Measurements from ENCODE around the gene SCGB3A1. TPM values are rescaled to one million over a fixed set of nuclear protein-coding genes. Genes with fewer than 3 reads are reported as not detected.

Gene SCGB3A1
- total RNA-seq, 2 experiments from 2014 or later: not detected

DNA sequence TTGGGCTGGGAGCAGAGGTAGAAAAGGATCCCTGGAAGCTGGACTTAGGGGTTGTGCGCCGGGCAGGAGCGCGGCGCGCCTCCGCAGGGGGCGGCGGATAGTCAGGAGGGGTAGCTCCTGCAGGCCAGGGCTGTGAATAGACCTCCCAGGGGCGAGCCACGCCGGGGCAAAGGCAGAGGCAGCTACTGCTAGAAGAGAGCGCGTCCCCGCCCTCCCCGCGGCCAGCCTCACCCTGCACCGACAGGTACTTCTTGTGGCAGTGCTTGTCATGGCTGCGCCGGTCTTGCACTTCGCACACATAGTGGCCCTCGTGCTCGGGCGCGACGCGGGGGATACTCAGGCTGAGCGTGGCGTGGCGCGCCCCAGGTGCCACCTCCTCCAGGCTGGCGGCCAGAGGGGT lies 30.0 kb upstream of the SCGB3A1 start:
- intact Hi-C loops (cut with micrococcal nuclease): no loop called here
- ChIA-PET POLR2A (no interaction called here), CTCF (no interaction called here)
- Mint-ChIP-seq H3K9me3 (no peaks in the 10 kb centered on the region), H3K27me3 (no peaks in the 10 kb centered on the region), H3K27ac (no peak overlapping the region), H3K4me3 (no peak overlapping the region), H3K36me3 (ENCODE audit: low read depth) (no peaks in the 10 kb centered on the region), H3K4me1 (ENCODE audit: low read depth) (peaks cover 8% of the 10 kb centered on the region)
- no peak for DNase-seq
- ATAC-seq: no peak
- TF ChIP-seq, protein P1, sequence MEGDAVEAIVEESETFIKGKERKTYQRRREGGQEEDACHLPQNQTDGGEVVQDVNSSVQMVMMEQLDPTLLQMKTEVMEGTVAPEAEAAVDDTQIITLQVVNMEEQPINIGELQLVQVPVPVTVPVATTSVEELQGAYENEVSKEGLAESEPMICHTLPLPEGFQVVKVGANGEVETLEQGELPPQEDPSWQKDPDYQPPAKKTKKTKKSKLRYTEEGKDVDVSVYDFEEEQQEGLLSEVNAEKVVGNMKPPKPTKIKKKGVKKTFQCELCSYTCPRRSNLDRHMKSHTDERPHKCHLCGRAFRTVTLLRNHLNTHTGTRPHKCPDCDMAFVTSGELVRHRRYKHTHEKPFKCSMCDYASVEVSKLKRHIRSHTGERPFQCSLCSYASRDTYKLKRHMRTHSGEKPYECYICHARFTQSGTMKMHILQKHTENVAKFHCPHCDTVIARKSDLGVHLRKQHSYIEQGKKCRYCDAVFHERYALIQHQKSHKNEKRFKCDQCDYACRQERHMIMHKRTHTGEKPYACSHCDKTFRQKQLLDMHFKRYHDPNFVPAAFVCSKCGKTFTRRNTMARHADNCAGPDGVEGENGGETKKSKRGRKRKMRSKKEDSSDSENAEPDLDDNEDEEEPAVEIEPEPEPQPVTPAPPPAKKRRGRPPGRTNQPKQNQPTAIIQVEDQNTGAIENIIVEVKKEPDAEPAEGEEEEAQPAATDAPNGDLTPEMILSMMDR (IDR thresholded peaks at IDR 0.05): no peak

DNA sequence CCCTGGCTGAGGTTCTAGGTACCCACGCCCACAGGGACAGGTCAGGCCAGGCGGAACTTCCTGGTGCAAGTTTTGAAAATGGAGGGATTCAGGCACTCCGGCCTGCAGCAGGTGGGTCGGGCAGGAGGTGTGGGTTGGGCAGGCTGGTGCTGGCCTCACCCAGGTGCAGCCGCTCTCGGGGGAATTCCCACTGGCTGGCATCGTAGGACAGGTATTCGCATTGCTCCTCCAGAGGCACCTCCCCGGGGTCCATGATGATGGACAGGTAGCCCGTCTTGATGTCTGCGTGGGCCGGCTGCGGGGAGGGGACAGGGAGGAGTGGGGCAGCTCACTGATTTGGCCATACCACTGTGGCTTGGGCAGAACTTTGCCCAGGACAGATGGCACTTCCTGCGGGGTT lies 28.7 kb upstream of the SCGB3A1 start:
- DNase-seq (no peak), ATAC-seq (no peak)
- no peak overlapping the region for H3K27ac Mint-ChIP-seq
- H3K4me3 Mint-ChIP-seq: no peak overlapping the region
- ChIA-PET CTCF (interaction anchor here (0.9 to 1.4 kb wide), 5 partner anchors 13 to 70 kb away, joined by 3 to 7 read pairs (median 4); no protein-coding TSS in a partner anchor), POLR2A (no interaction called here)
- no peaks in the 10 kb centered on the region for H3K27me3 Mint-ChIP-seq
- intact Hi-C loops (cut with micrococcal nuclease): no loop called here
- no peaks in the 10 kb centered on the region for H3K36me3 Mint-ChIP-seq (ENCODE audit: low read depth)
- peaks cover 8% of the 10 kb centered on the region for H3K4me1 Mint-ChIP-seq (ENCODE audit: low read depth)
- H3K9me3 Mint-ChIP-seq: no peaks in the 10 kb centered on the region
- TF ChIP-seq, protein P1 (IDR thresholded peaks at IDR 0.05): no peak

DNA sequence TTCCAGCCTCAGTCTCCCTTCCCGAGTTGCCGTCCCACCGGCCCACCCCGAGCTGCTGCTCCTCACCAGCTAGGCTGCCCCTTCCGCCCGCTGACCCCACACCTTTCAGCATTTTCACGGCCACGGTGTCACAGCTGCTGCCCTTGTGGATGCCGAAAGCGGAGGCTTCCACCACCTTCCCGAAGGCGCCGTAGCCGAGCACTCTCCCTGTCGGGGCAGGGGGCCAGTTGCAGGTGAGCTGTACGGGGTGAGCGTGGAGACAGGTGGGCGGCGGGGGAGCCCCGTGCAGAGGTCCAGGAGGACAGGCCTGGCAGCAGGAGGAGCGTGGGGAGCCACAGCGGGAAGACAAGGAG lies 28.2 kb upstream of the SCGB3A1 start:
- intact Hi-C loops (cut with micrococcal nuclease): no loop called here
- peak overlapping the region; percentile 52 for H3K4me3 Mint-ChIP-seq
- CTCF ChIA-PET: interaction anchor here (0.7 to 1.6 kb wide), 12 partner anchors 13 to 243 kb away, joined by 3 to 7 read pairs (median 3); partner anchors contain the start of gene FLT4
- DNase-seq (no peak), ATAC-seq (no peak)
- H3K36me3 Mint-ChIP-seq (ENCODE audit: low read depth): no peaks in the 10 kb centered on the region
- peaks cover 6% of the 10 kb centered on the region for H3K4me1 Mint-ChIP-seq (ENCODE audit: low read depth)
- TF ChIP-seq, protein P1 (IDR thresholded peaks at IDR 0.05): peak; percentile 49
- POLR2A ChIA-PET: no interaction called here
- no peaks in the 10 kb centered on the region for H3K27me3 Mint-ChIP-seq
- no peak overlapping the region for H3K27ac Mint-ChIP-seq
- H3K9me3 Mint-ChIP-seq: no peaks in the 10 kb centered on the region

DNA sequence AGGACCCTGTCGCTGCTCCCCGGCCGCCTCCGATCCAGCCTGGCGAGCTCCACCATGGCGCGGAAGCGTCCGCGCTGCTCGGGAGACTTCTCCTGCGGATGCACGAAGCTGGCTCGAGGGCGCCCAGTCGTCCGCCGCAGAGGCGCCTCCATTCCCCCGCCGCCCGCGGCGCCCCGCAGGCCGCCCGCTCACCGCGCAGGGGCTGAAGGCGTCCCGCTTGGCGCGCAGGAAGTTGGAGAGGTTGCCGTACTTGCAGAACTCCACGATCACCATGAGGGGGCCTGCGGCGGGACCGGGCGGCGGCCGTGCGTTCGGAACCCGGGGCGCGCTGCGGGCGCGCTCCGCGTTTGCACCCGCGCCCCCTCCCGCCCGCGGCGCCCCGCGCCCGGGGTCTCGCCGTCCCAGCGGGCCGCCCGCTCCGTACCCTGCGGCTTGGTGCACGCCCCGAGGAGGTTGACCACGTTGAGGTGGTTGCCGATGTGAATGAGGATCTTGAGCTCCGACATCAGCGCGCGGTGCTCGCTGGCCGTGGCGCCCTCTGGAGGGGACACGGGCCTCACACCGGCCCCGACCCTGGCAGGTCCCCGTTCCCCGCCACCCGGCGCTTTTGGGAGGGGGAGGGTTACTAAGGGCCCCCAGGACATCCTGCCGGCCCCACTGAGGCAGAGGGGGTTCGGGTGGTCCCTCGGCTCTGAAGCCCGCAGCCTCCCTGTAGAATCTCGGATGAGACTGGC lies 27.7 kb upstream of the SCGB3A1 start:
- DNase-seq (peak; percentile 55), ATAC-seq (peak; percentile 73)
- H3K9me3 Mint-ChIP-seq: no peaks in the 10 kb centered on the region
- H3K36me3 Mint-ChIP-seq (ENCODE audit: low read depth): no peaks in the 10 kb centered on the region
- POLR2A ChIA-PET: no interaction called here
- no peaks in the 10 kb centered on the region for H3K27me3 Mint-ChIP-seq
- H3K4me3 Mint-ChIP-seq: peak overlapping the region; percentile 59
- CTCF ChIA-PET: interaction anchor here (0.7 to 1.6 kb wide), 13 partner anchors 12 to 244 kb away, joined by 3 to 7 read pairs (median 3); partner anchors contain the start of gene FLT4
- H3K27ac Mint-ChIP-seq: no peak overlapping the region
- H3K4me1 Mint-ChIP-seq (ENCODE audit: low read depth): peaks cover 5% of the 10 kb centered on the region
- intact Hi-C loops (cut with micrococcal nuclease): no loop called here
- TF ChIP-seq, protein P1 (IDR thresholded peaks at IDR 0.05): peak; percentile 50

DNA sequence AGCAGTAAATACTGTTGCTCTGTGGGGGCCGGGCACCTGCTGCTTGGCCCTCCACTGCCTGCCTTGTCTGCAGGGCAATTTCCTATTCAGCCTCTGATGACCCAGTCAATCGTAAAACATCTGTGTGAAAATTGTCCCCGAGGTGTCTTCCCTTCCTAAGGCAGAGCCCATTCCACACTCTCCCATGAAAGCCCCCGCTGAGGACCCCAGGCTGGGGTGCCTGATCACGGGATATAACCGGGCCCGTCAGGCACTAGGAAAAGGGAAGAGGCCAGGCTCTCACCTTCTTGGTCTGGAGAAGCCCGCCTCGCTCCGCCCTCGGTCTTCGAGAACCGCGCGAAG lies 27.2 kb upstream of the SCGB3A1 start:
- no peaks in the 10 kb centered on the region for H3K4me1 Mint-ChIP-seq (ENCODE audit: low read depth)
- TF ChIP-seq, protein P1 (IDR thresholded peaks at IDR 0.05): no peak
- ATAC-seq (no peak), DNase-seq (no peak)
- H3K4me3 Mint-ChIP-seq: peak overlapping the region; percentile 59
- intact Hi-C loops (cut with micrococcal nuclease): no loop called here
- H3K9me3 Mint-ChIP-seq: no peaks in the 10 kb centered on the region
- POLR2A ChIA-PET: no interaction called here
- CTCF ChIA-PET: interaction anchor here (0.7 to 1.6 kb wide), 9 partner anchors 18 to 192 kb away, joined by 3 to 7 read pairs (median 3); no protein-coding TSS in a partner anchor
- no peaks in the 10 kb centered on the region for H3K27me3 Mint-ChIP-seq
- H3K36me3 Mint-ChIP-seq (ENCODE audit: low read depth): no peaks in the 10 kb centered on the region
- no peak overlapping the region for H3K27ac Mint-ChIP-seq
